Stimulated activated naive B cell treated with anti-CD40 and anti-IgM and Interleukin-4, amounts not matched to agents 10 μg/mL and 1 μg/mL and 100 μg/mL, for 72 hours (primary cell): ENCODE data around the gene ASGR2.
A peak's percentile ranks its signal among the peaks of the same experiment; 100 is the strongest.
"Not testable (repeated sequence)": the region's sequence is repeated elsewhere in the genome, so short reads cannot be mapped to it uniquely, and the experiment has no call there.

Experiments used
- ATAC-seq, 2 donors: fragments of 150-1000 bp; cut with Tn5 transposase; replicated peaks; 2 replicates each; pipeline ENCODE4 v1.10.0; 2021; ENCODE audit warnings: moderate library complexity in 1 of 2
- DNase-seq: peaks from one replicate; pipeline ENCODE4 v3.0.0; 2021
- H3K27ac Mint-ChIP-seq: one replicate; pipeline ENCODE4 v1.8.0; 2022; ENCODE audit warnings: mild to moderate bottlenecking, mixed read lengths
- H3K27me3 Mint-ChIP-seq, 2 donors: one replicate each; pipeline ENCODE4 v1.8.0; 2022; ENCODE audit warnings: mixed read lengths in 2 of 2
- H3K36me3 Mint-ChIP-seq, 2 donors: one replicate each; pipeline ENCODE4 v1.8.0; 2022; ENCODE audit warnings: mixed read lengths in 2 of 2, mild to moderate bottlenecking in 1 of 2
- H3K4me1 Mint-ChIP-seq, 2 donors: one replicate each; pipeline ENCODE4 v1.8.0; 2022; ENCODE audit warnings: mixed read lengths in 2 of 2, mild to moderate bottlenecking in 1 of 2
- H3K4me3 Mint-ChIP-seq, 2 donors: one replicate each; pipeline ENCODE4 v1.8.0; 2022; ENCODE audit warnings: mild to moderate bottlenecking in 2 of 2, mixed read lengths in 2 of 2, moderate library complexity in 1 of 2
- H3K9me3 Mint-ChIP-seq, 2 donors: one replicate each; pipeline ENCODE4 v1.8.0; 2022; ENCODE audit warnings: mixed read lengths in 2 of 2, mild to moderate bottlenecking in 1 of 2

The ASGR2 gene

DNA sequence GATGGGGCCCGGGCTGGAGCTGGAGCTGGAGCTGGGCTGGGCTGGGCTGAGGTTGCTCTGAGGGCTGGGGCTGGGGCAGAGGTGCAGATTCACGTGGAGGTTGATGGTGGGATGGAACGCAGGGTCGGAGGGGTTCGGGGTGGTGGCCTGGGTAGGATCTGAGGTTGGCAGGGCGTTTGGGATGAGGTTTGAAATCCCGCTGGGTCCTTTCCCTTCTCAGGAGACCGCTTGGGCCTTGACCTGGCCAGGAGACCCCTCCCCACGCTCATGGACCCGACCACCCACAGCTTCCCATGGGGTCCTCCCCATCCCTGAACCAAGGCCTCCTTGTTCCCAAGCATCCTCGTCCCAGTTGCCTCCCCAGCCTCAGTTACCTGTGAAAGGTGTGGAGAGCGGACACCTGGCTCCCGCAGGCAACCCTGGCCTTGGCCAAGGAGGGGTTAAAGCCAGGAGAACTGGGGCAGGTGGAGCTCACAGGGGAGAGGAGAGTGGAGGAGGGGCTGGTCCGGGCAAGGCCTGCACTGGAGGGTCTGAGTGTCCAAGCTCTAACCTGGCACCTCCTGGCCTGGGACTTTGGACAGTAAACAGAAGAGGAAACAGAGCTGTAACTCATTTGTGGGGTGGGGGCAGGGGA is at the start of gene ASGR2:
Gene ASGR2, minus strand, starts transcription at position 582 of the 634 bp plus-strand sequence. CDS start 582 bp downstream, outside the sequence.
- DNase-seq, result no peak
- no peaks in the 10 kb centered on the region for H3K36me3 Mint-ChIP-seq
- peaks cover 0 to 8% of the 10 kb centered on the region in 2 donors for H3K4me1 Mint-ChIP-seq
- H3K27me3 Mint-ChIP-seq, result peaks cover 14% of the 10 kb centered on the region in 2 donors
- no peak within 1 kb of the TSS for H3K4me3 Mint-ChIP-seq
- no peak within 1 kb of the TSS for H3K27ac Mint-ChIP-seq
- peaks cover 0 to 2% of the 10 kb centered on the region in 2 donors for H3K9me3 Mint-ChIP-seq
- no peak for ATAC-seq

DNA sequence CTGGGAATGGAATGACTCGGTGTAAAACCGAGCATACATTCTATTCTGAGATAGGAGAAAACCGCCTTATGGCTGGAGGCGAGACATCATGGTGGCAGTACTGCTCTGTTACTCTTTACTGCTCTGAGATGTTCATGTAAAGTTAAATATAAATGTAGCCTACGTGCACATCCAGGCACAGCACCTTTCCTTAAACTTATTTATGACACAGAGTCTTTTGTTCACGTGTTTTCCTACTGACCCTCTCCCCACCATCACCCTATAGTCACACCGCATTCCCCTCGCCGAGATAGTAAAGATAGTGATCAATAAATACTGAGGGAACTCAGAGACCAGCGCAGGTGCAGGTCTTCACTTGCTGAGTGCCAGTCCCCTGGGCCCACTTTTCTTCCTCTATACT is 44.9 kb upstream of the ASGR2 start:
- ATAC-seq, H3K36me3 Mint-ChIP-seq, DNase-seq, H3K27ac Mint-ChIP-seq, H3K4me1 Mint-ChIP-seq, H3K9me3 Mint-ChIP-seq, H3K4me3 Mint-ChIP-seq: not testable (repeated sequence)
- peaks cover 26 to 30% of the 10 kb centered on the region in 2 donors for H3K27me3 Mint-ChIP-seq

- not testable (repeated sequence) for H3K9me3 Mint-ChIP-seq, ATAC-seq, H3K4me1 Mint-ChIP-seq, H3K4me3 Mint-ChIP-seq, DNase-seq, H3K27ac Mint-ChIP-seq, H3K36me3 Mint-ChIP-seq
- H3K27me3 Mint-ChIP-seq, result peaks cover 32 to 33% of the 10 kb centered on the region in 2 donors
Observed at GRCh38 chr17:7158424-7158823, 43.8 kb upstream of the ASGR2 start.

DNA sequence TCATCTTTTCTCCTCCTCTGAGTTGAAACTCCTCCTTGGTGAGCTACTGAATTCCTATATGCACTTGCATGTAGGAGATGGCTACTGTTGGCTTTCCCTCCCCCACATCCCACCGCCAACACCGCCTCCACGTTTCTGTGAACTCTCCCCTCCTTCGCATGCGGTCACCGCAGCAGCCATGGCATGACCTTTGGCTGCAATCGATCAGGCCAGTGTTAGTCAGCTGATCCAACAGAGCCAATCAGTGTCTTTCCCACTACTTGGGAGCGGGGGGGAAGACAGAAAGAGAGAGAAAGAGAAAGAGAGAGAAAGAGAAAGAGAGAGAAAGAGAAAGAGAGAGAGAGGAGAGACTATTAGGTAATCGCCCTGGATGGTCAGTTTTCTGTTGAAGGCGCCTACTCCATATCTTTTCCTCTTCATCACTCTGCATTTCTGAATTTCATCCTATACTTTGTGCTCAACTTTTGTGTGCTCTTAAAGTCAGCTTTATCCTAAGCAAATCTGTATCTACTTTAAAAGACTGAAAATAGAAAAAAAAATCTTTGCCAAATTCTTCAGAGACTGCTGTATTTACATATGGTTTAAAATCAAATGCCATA is 41.8 kb upstream of the ASGR2 start:
- Mint-ChIP-seq H3K27me3 (peaks cover 29 to 34% of the 10 kb centered on the region in 2 donors), H3K9me3 (no peaks in the 10 kb centered on the region), H3K27ac (no peak overlapping the region), H3K36me3 (no peaks in the 10 kb centered on the region), H3K4me3 (no peak overlapping the region), H3K4me1 (no peaks in the 10 kb centered on the region)
- DNase-seq (no peak), ATAC-seq (no peak)

GRCh38 chr17:7147772-7148171 is 33.1 kb upstream of the ASGR2 start:
- Mint-ChIP-seq H3K9me3 (no peaks in the 10 kb centered on the region), H3K36me3 (no peaks in the 10 kb centered on the region), H3K4me3 (no peak overlapping the region), H3K4me1 (no peaks in the 10 kb centered on the region), H3K27ac (no peak overlapping the region), H3K27me3 (peaks cover 10 to 16% of the 10 kb centered on the region in 2 donors)
- DNase-seq (no peak), ATAC-seq (no peak)

DNA sequence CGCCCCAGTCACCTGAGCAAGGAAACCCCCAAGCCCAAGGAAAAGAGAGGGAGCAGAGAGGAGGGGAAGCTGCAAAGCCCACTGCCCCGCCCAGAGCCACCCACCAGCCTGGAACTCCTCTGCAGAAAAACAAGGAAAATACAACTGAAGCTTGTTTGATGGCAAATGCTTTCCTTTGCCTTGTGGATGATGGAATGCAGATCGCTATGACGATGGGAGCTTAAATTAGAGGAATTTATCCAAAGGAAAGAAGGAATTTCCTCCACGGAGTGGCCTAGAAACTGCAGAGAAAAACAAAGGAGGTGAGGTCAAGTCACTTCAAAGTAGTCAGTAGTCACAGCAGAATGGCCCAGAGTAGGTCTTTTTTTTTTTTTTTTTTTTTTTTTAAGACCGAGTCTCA is 31.5 kb upstream of the ASGR2 start:
- no peaks in the 10 kb centered on the region for H3K9me3 Mint-ChIP-seq
- H3K4me3 Mint-ChIP-seq, result no peak overlapping the region
- no peak for ATAC-seq
- H3K36me3 Mint-ChIP-seq, result no peaks in the 10 kb centered on the region
- peaks cover 0 to 24% of the 10 kb centered on the region in 2 donors for H3K27me3 Mint-ChIP-seq
- no peak overlapping the region for H3K27ac Mint-ChIP-seq
- no peak for DNase-seq
- peaks cover 0 to 2% of the 10 kb centered on the region in 2 donors for H3K4me1 Mint-ChIP-seq

DNA sequence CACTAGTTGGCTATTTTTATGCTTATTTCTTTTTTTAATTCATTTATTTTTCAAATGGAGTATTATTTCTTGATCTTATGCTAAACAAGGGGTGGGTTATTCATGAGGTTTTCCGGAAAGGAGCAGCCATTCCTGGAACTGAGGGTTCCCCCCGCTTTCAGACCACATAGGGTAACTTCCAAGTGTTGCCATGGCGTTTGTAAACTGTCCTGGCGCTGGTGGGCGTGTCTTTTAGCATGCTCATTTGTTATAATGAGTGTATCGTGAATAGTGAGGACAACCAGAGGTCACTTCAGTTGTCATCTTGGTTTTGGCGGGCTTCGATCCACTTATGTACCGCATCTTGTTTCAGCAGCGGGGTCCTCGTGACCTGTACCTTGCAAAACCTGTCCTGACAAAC is 29.6 kb upstream of the ASGR2 start:
- no peaks in the 10 kb centered on the region for H3K36me3 Mint-ChIP-seq
- H3K4me3 Mint-ChIP-seq, result no peak overlapping the region
- no peaks in the 10 kb centered on the region for H3K9me3 Mint-ChIP-seq
- DNase-seq (no peak), ATAC-seq (no peak)
- no peak overlapping the region for H3K27ac Mint-ChIP-seq
- H3K27me3 Mint-ChIP-seq, result peaks cover 14 to 27% of the 10 kb centered on the region in 2 donors
- peaks cover 0 to 2% of the 10 kb centered on the region in 2 donors for H3K4me1 Mint-ChIP-seq

GRCh38 chr17:7141824-7142223 is 27.2 kb upstream of the ASGR2 start:
- Mint-ChIP-seq H3K9me3 (no peaks in the 10 kb centered on the region), H3K4me1 (peaks cover 0 to 2% of the 10 kb centered on the region in 2 donors), H3K4me3 (no peak overlapping the region), H3K27ac (no peak overlapping the region), H3K36me3 (no peaks in the 10 kb centered on the region), H3K27me3 (peaks cover 30 to 34% of the 10 kb centered on the region in 2 donors)
- ATAC-seq (no peak), DNase-seq (no peak)

DNA sequence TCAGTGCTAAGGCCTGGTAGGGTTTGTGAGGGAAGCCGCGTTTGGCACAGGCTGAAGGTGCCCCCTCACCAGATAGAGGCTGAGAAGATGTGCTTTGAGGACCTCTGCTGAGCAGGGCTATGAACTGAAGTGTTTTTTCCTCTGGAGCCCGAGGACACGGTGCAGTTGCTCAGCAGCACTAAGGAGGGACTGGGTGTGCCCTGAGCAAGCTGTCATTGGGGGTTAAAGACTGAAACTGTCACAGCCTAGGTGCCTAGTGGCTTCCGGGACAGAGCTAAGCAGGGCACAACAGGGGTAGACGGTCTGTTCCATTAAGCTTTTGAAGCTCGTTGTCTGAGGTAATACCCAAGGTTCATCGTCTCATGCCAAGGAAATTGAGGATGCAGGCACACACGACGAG is 24.8 kb upstream of the ASGR2 start:
- H3K27me3 Mint-ChIP-seq, result peaks cover 23 to 39% of the 10 kb centered on the region in 2 donors
- no peak overlapping the region for H3K4me3 Mint-ChIP-seq
- peak overlapping the region; percentile 31 for H3K27ac Mint-ChIP-seq
- no peak for DNase-seq
- H3K9me3 Mint-ChIP-seq, result no peaks in the 10 kb centered on the region
- peaks cover 2 to 10% of the 10 kb centered on the region in 2 donors for H3K4me1 Mint-ChIP-seq
- H3K36me3 Mint-ChIP-seq, result no peaks in the 10 kb centered on the region
- no peak for ATAC-seq

DNA sequence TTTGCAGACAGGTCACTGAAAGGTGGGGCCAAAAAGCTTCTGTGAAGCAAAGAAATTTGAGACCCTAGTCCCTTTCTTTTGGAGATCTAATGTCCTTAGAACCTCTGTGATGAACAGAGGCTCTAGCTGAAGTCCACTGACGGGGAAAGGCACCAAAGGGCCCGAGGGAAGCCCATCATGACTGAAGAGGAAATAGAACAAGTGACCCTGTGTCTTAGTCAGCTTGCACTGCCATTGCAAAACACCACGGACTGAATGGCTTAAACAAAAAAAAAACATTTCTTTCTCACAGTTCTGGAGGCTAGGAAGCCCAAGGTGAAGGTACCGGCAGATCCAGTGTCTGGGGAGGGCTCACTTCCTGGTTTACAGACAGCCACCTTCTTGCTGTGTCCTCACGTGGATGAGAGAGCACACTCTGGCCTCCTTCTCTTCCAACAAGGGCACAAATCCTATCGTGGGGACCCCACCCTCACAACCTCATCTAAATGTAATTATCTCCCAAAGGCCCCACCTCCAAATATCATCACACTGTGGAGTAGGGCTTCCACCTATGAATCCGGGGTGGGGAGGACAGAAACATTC is 24.3 kb upstream of the ASGR2 start:
- H3K9me3 Mint-ChIP-seq, result no peaks in the 10 kb centered on the region
- no peak for DNase-seq
- no peak for ATAC-seq
- H3K27ac Mint-ChIP-seq, result peak overlapping the region; percentile 31
- H3K4me1 Mint-ChIP-seq, result peaks cover 2 to 11% of the 10 kb centered on the region in 2 donors
- no peaks in the 10 kb centered on the region for H3K36me3 Mint-ChIP-seq
- H3K4me3 Mint-ChIP-seq, result no peak overlapping the region
- peaks cover 23 to 39% of the 10 kb centered on the region in 2 donors for H3K27me3 Mint-ChIP-seq

DNA sequence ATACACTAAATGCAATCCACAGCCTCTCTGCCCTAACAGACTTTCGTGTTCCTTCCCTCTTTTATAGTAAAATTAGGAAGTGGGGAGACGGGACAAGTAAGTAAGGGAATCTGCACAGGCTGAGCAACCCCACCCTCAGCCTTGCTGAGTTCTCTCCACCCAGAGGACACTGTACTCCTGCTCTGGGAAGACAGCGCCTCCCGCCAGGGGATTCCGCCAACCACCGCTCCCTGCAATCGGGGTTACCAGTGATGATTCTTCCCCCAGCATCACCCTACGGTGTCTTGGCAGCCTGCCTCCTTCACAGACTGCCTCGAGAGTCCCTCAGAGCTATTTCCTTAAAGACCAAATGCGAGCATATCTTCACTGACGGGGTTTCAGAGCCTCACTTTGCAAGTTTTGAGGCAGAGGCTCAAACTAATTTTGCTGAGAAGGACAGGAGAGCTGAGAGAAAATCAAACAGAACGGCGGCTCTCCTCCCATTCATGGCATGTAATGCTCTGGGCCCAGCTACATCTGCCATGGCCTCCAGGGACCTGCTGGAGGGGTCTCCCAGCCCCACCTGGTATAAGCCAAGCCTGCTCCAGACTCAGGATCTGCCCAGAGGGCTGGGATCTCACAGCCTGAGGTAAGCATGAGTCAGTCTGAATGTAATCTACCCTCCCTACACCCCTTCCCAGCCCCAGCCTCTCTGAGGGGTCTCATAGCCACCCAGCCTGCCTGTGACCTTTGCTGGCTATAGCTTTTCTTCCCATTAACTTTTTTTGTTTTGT is 22.7 kb upstream of the ASGR2 start:
- H3K4me3 Mint-ChIP-seq, result no peak overlapping the region
- peaks cover 11 to 25% of the 10 kb centered on the region in 2 donors for H3K4me1 Mint-ChIP-seq
- no peak for DNase-seq
- no peaks in the 10 kb centered on the region for H3K9me3 Mint-ChIP-seq
- H3K27ac Mint-ChIP-seq, result no peak overlapping the region
- no peak for ATAC-seq
- H3K36me3 Mint-ChIP-seq, result no peaks in the 10 kb centered on the region
- H3K27me3 Mint-ChIP-seq, result peaks cover 23 to 39% of the 10 kb centered on the region in 2 donors

DNA sequence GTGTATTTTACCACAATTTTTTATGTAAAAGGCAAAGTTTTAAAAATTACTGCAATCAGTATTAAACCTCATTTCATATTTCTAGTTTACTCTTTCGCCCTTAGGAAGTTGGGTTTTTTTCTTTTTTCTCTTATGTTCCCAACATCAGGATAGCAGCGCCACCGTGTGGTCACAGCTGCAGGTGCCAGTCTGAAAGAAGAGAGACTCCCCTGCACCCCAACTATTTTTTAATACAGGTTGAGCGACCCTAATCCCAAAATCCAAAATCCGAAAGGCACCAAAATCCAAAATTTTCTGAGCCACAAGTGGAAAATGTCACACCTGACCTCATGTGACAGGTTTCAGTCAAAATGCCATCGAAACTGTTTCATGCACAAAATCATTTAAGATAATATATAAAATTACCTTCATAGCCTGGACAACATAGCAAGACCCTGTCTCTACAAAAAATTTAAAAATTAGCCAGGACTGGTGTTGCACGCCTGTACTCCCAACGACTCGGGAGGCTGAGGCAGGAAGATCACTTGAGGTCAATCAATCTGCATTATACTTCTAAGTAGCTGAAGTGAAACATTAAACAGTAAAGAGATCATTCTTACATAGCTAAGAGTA is 21.8 kb upstream of the ASGR2 start:
- peaks cover 13 to 39% of the 10 kb centered on the region in 2 donors for H3K27me3 Mint-ChIP-seq
- DNase-seq (peak; percentile 41), ATAC-seq (no peak)
- no peak overlapping the region for H3K4me3 Mint-ChIP-seq
- H3K36me3 Mint-ChIP-seq, result peaks cover 0 to 2% of the 10 kb centered on the region in 2 donors
- peaks cover 16 to 35% of the 10 kb centered on the region in 2 donors for H3K4me1 Mint-ChIP-seq
- H3K9me3 Mint-ChIP-seq, result no peaks in the 10 kb centered on the region
- no peak overlapping the region for H3K27ac Mint-ChIP-seq

- H3K4me3 Mint-ChIP-seq, result no peak overlapping the region
- H3K4me1 Mint-ChIP-seq, result peaks cover 27 to 52% of the 10 kb centered on the region in 2 donors
- no peaks in the 10 kb centered on the region for H3K9me3 Mint-ChIP-seq
- DNase-seq, result no peak
- peaks cover under 1 to 39% of the 10 kb centered on the region in 2 donors for H3K27me3 Mint-ChIP-seq
- H3K27ac Mint-ChIP-seq, result peak overlapping the region; percentile 78
- peaks cover 0 to 2% of the 10 kb centered on the region in 2 donors for H3K36me3 Mint-ChIP-seq
- ATAC-seq, result no peak
Observed at GRCh38 chr17:7133916-7134315, 19.3 kb upstream of the ASGR2 start.

DNA sequence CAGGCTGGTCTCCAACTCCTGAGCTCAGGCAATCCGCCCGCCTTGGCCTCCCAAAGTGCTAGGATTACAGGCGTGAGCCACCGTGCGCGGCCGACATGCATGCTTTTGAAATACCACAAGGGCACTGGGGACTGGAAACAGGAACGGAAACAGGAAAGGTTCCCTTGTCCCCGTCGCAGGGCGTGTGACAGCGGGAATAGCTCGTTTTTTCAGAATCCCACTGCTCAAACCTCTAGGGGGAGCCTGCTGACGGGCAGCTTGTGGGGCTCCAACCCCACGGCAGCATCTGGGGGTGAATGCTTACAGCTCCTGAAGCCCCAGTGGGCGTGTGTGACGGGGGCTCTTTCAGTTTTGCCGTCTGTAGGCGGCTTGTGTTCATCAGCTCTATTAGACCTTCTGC is 18.8 kb upstream of the ASGR2 start:
- Mint-ChIP-seq H3K27me3 (peaks cover 0 to 34% of the 10 kb centered on the region in 2 donors), H3K36me3 (peaks cover 0 to 2% of the 10 kb centered on the region in 2 donors), H3K4me3 (peak overlapping the region; percentile 44 to 76), H3K9me3 (no peaks in the 10 kb centered on the region), H3K4me1 (peaks cover 27 to 52% of the 10 kb centered on the region in 2 donors), H3K27ac (peak overlapping the region; percentile 78)
- peak; percentile 50 for DNase-seq
- ATAC-seq, result peak; percentile 40 to 58
